Measurements from ENCODE around the gene CELSR1.

Gene CELSR1

GRCh38 chr22:46357711-46358520 lies 179.5 kb downstream of the CELSR1 start:
- H3K4me3 ChIP-seq (ENCODE audit: low read length): no peak overlapping the region
- no peak for DNase-seq (ENCODE audit: low read depth)
- TF ChIP-seq, protein P1, sequence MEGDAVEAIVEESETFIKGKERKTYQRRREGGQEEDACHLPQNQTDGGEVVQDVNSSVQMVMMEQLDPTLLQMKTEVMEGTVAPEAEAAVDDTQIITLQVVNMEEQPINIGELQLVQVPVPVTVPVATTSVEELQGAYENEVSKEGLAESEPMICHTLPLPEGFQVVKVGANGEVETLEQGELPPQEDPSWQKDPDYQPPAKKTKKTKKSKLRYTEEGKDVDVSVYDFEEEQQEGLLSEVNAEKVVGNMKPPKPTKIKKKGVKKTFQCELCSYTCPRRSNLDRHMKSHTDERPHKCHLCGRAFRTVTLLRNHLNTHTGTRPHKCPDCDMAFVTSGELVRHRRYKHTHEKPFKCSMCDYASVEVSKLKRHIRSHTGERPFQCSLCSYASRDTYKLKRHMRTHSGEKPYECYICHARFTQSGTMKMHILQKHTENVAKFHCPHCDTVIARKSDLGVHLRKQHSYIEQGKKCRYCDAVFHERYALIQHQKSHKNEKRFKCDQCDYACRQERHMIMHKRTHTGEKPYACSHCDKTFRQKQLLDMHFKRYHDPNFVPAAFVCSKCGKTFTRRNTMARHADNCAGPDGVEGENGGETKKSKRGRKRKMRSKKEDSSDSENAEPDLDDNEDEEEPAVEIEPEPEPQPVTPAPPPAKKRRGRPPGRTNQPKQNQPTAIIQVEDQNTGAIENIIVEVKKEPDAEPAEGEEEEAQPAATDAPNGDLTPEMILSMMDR (IDR thresholded peaks at IDR 0.05; ENCODE audit: insufficient read depth, low read depth, low read length, missing control alignments): no peak

DNA sequence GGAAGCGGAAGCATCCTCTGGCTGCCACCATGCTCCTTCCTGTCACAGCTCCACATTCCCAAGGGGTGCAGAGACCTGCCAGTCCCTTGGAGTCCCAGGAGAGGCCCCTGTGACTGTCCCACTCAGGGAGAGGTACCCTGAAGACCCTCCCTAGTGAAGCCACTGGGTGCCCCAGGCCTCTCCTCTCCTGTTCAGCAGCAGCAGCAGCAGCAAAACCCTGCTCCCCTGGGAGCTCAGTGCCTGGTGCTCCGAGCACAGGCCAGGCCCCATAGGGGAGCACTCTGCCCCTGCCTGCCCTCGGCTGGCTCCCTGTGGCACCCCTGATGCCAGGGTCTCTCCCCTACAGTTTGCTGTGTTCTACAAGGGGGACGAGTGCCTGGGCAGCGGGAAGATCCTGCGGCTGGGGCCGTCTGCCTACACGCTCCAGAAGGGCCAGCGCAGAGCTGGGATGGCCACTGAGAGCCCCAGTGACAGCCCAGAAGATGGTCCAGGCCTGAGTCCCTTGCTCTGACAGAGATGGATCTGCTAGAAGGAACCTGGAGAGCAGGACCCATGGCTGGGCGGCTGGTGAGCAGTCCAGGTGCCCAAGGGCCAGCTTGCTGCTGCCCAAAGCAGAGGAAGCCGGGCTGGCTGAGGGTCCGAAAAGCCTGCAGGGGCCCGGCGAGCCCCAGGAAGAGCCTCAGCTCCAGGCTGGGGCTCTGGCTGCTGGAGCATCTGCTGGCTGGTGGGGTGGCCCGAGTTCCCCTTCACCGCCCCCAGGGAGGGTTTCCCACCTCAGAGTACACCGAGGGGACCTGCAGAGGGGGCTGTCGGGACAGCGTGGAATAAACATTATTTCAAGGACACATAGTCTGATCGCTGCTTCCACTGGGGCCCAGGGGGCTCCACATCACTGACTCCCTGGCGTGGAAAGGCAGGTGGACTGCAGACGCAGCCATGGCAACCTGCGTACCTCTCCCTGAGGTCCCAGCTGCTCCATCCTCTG lies 180.6 kb downstream of the CELSR1 start:
- no peak overlapping the region for H3K4me3 ChIP-seq (ENCODE audit: low read length)
- DNase-seq (ENCODE audit: low read depth): no peak
- TF ChIP-seq, protein P1 (IDR thresholded peaks at IDR 0.05; ENCODE audit: insufficient read depth, low read depth, low read length, missing control alignments): no peak

DNA sequence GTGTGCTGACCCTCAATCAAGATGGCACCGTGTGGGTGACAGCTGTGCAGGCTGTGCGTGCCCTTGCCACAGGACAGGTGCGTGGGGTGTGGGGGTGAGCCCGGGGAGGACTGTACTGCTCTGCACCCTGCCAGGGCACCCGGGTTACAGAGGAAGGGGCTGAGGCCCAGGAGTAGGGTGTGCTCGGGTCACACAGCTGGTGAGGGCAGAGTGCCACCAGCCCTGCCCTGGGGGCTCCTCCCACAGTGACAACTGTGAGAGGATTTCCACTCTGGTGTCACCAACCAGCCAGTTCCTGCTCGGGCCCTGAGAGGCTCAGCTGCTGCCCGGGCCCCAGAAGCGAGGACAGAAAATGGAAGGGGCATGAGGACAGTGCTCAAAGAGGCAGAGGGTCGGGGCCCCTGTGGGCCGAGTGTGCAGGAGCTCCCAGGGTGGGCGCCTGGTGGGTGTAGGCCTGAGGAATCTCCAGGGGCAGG lies 181.4 kb downstream of the CELSR1 start:
- no peak overlapping the region for H3K4me3 ChIP-seq (ENCODE audit: low read length)
- TF ChIP-seq, protein P1 (IDR thresholded peaks at IDR 0.05; ENCODE audit: insufficient read depth, low read depth, low read length, missing control alignments): no peak
- DNase-seq (ENCODE audit: low read depth): no peak

DNA sequence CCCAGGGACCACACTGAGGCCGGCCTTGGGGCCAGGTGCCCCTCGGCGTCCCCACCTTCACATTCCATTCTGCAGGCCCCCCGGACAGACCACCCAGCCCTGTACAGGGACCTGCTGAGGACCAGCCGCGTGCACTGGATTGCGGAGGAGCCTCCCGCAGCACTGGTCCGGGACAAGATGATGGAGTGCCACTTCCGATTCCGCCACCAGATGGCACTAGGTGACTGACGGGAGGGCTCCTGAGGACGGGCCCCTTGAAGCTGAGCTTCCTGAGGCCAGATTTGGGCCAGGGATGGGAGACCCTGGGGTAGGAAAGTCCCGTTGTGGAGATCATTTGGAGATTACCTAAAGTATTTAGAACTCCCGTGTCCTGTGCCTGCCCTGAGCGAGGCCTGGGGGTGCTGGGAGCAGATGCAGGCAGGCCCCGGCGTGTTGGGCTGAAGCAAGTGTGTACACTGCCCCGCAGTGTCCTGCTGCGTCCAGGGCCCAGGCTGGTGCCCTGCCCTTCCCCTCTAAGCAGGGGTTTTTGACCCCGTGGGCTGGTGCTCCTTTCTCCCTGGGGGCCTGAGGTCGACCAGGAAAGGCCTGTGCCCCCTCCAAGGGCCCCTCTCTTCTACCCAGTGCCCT lies 181.9 kb downstream of the CELSR1 start:
- TF ChIP-seq, protein P1 (IDR thresholded peaks at IDR 0.05; ENCODE audit: insufficient read depth, low read depth, low read length, missing control alignments): peak; percentile 84
- peak; percentile 68 for DNase-seq (ENCODE audit: low read depth)
- H3K4me3 ChIP-seq (ENCODE audit: low read length): no peak overlapping the region

DNA sequence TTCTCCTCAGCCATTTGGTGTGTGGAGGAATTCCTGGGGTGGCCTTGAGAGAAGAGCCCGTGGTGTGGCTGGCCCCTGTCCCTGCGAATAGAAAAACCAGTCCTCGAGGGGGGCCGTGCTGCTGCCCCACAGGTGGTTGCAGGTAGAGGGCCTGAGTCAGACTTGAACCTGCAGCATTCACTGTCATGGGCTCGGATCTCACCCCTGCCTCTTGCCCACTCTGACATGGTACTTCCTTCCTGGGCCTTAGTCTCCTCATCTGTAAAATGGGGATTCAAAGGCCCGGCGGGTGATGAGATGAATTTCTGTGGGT lies 182.5 kb downstream of the CELSR1 start:
- no peak for DNase-seq (ENCODE audit: low read depth)
- TF ChIP-seq, protein P1 (IDR thresholded peaks at IDR 0.05; ENCODE audit: insufficient read depth, low read depth, low read length, missing control alignments): no peak
- no peak overlapping the region for H3K4me3 ChIP-seq (ENCODE audit: low read length)

GRCh38 chr22:46354176-46354992 lies 183.0 kb downstream of the CELSR1 start:
- H3K4me3 ChIP-seq (ENCODE audit: low read length): no peak overlapping the region
- DNase-seq (ENCODE audit: low read depth): no peak
- TF ChIP-seq, protein P1 (IDR thresholded peaks at IDR 0.05; ENCODE audit: insufficient read depth, low read depth, low read length, missing control alignments): no peak
